Thoracic aorta (tissue), 2 donors: ENCODE data around the gene TOM1L2. TPM values are rescaled to one million over a fixed set of nuclear protein-coding genes. Genes with fewer than 3 reads are reported as not detected.

Experiments used
- ATAC-seq: fragments of 150-250 bp; one replicate; pipeline ENCODE4 v1.8.0; 2017; ENCODE audit warnings: low read depth; ENCODE audit not compliant: insufficient number of reproducible peaks, low FRiP score
- DNase-seq: peaks from one replicate; pipeline ENCODE4 v3.0.0-alpha.2; 2020; ENCODE audit warnings: low spot score
- H3K27ac ChIP-seq, 2 donors: fragments of 200-600 bp; sonication (generic); 1 replicate in 1 of 2; 2 replicates in 1 of 2; pipeline ENCODE4 v1.5.1; 2016; ENCODE audit warnings: mild to moderate bottlenecking in 2 of 2, moderate library complexity in 2 of 2
- H3K27me3 ChIP-seq: fragments of 200-600 bp; sonication (generic); replicated peaks from 2 replicates; pipeline ENCODE4 v1.6.0; 2016; ENCODE audit warnings: mild to moderate bottlenecking; ENCODE audit not compliant: insufficient read depth
- H3K36me3 ChIP-seq: fragments of 200-600 bp; sonication (generic); one replicate; pipeline ENCODE4 v1.5.1; 2016
- H3K4me1 ChIP-seq, 2 donors: fragments of 200-600 bp; sonication (generic); 1 replicate in 1 of 2; 2 replicates in 1 of 2; pipeline versions ENCODE4 v1.5.1 to v1.6.0; 2016; ENCODE audit warnings: low read depth in 2 of 2, mild to moderate bottlenecking in 1 of 2; ENCODE audit not compliant: control insufficient read depth in 1 of 2
- H3K4me3 ChIP-seq: fragments of 200-600 bp; sonication (generic); 2 replicates; pipeline ENCODE4 v1.5.1; 2016; ENCODE audit warnings: mild to moderate bottlenecking
- H3K9me3 ChIP-seq: fragments of 200-600 bp; sonication (generic); 2 replicates; pipeline ENCODE4 v1.5.1; 2016
- total RNA-seq, 2 donors: library from RNA; depleted of rRNA; stranded (reverse); fragments of >200 nt; gene quantifications; one replicate each; pipeline versions ENCODE4 v1.1.0 to v1.2.3, GENCODE V29; 2016
- TF ChIP-seq, protein P1 (sequence below): fragments of 200-600 bp; sonication (generic); IDR thresholded peaks from one replicate; pipeline ENCODE4 v1.5.1; 2019; ENCODE audit warnings: antibody characterized with exemption

TOM1L2 gene
- total RNA-seq, 2 donors from 2014 or later = 63.4 to 185 TPM

DNA sequence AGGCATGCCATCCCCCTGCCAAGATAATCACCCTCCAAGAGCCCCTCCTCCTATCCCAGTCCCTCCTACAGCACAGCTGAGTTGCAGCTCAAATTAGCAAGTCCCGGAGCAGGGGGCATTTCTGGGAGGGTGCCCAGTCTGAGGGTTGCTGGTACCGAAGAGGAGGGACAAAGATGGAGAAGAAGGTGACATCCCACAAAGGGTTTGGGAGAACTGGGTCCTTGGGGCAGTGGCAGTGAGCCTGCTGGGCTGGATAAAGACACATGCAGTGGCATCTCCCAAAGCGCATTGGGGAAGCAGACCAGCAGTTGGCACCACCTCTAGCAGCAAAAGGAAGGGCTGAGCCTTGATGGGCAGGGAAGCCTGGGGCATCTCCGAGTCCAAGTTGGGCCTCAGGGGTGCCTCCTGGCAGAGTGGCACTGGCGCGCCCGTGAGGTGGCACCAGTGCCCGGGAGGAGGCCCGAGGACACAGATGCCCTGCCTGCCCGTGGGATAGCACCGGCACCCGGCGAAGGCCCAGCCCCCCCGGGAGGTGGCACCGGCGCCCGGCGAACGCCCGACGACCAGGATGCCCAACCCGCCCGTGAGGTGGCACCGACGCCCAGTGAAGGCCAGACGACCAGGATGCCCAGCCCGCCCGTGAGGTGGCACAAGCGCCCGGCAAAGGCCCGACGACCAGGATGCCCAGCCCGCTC lies 622 bp downstream of the TOM1L2 start:
- H3K9me3 ChIP-seq = no peaks in the 10 kb centered on the region
- TF ChIP-seq, protein P1, sequence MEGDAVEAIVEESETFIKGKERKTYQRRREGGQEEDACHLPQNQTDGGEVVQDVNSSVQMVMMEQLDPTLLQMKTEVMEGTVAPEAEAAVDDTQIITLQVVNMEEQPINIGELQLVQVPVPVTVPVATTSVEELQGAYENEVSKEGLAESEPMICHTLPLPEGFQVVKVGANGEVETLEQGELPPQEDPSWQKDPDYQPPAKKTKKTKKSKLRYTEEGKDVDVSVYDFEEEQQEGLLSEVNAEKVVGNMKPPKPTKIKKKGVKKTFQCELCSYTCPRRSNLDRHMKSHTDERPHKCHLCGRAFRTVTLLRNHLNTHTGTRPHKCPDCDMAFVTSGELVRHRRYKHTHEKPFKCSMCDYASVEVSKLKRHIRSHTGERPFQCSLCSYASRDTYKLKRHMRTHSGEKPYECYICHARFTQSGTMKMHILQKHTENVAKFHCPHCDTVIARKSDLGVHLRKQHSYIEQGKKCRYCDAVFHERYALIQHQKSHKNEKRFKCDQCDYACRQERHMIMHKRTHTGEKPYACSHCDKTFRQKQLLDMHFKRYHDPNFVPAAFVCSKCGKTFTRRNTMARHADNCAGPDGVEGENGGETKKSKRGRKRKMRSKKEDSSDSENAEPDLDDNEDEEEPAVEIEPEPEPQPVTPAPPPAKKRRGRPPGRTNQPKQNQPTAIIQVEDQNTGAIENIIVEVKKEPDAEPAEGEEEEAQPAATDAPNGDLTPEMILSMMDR = no peak
- H3K36me3 ChIP-seq = no peaks in the 10 kb centered on the region
- DNase-seq (no peak), ATAC-seq (no peak)
- H3K27me3 ChIP-seq = no peaks in the 10 kb centered on the region
- H3K4me1 ChIP-seq = peaks cover 12 to 25% of the 10 kb centered on the region in 2 donors
- H3K27ac ChIP-seq = peak overlapping the region; percentile 83 to 89
- H3K4me3 ChIP-seq = peak overlapping the region; percentile 86

DNA sequence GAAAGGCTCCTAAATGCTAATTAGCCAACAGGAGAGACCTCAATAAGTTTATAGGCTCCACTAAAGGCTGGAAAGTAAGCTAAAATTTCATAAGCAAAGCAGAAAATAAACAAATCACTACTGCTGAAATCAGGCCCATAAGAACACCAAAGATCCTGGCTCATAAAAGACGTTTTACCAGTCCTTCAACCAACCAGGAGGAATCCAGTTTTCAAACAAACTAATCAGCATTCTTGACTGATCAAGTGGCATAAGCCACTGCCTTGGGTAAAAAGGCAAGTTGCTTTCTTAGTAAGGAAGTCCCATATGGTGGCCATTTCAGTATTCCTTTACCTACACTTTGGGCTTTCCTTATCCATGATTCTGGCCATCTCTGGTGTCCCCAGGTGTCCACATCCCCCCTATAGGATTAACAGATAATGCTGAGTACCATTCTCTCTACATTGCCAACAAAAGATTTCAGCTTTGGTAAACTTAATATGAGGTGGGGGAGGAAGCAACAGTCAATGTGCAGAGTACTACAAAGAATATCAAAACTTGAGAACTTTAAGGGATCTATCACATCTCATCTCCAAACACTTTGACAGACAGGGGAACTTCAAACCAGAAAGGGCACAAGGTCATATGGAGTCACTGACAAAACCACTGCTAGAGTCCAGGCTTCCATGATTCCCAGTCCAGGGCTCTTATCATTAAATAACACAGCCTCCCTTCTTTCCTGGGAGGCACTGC lies 1.3 kb downstream of the TOM1L2 start:
- Histone ChIP-seq H3K27ac (peak overlapping the region; percentile 83 to 89), H3K27me3 (no peaks in the 10 kb centered on the region), H3K9me3 (no peaks in the 10 kb centered on the region), H3K4me1 (peaks cover 12 to 25% of the 10 kb centered on the region in 2 donors), H3K4me3 (peak overlapping the region; percentile 86), H3K36me3 (no peaks in the 10 kb centered on the region)
- ATAC-seq = no peak
- TF ChIP-seq, protein P1 = no peak
- DNase-seq = no peak

DNA sequence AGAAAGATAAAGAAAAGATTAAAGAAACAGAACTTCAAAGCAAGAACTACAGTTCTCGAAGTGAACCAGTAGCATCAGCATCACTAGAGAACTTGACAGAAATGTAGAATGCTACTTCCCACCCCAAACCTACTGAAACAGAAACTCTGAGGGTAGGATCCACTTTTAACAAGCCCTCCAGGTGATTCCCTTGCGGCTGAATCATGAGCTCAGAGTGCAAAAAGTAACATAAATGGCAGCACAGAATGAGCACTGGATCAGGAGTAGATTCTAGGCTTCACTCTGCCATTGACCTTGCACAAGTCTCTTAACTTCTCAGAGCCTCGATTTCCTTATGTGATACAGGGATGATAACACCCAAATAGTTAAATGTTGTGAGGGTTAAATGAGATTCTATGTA lies 5.8 kb downstream of the TOM1L2 start:
- Histone ChIP-seq H3K27ac (no peak overlapping the region), H3K4me1 (peaks cover 7 to 18% of the 10 kb centered on the region in 2 donors), H3K4me3 (no peak overlapping the region), H3K9me3 (no peaks in the 10 kb centered on the region), H3K36me3 (no peaks in the 10 kb centered on the region), H3K27me3 (no peaks in the 10 kb centered on the region)
- TF ChIP-seq, protein P1 = no peak
- DNase-seq (no peak), ATAC-seq (no peak)

DNA sequence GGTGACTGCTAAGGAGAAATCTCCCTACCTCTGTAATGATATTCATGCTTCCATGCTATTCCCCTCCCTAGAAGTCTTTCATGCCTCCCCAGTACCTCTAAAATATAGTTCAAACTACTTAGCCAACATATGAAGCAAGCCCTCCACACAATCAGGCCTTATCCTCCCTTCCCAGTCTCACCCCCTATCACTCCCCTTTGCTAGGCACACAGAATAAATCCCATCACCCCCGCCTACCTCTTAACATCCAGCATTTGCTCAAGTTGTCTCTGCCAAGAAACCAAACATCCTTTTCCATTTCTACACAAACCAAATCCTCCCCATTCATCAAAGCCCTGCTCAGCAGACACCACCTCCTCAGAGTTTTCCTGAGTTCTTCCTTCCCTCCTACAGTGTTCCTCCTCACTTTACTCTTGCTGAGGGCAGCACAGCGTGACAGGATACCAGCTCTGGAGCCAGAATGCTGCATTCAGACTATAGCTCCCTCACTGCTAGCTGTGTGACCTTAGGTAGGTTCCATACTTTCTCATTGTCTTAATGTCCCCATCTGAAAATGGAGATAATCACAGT lies 7.0 kb downstream of the TOM1L2 start:
- no peak for DNase-seq
- H3K4me1 ChIP-seq = peaks cover 3 to 10% of the 10 kb centered on the region in 2 donors
- no peaks in the 10 kb centered on the region for H3K9me3 ChIP-seq
- ATAC-seq = no peak
- no peak overlapping the region for H3K4me3 ChIP-seq
- TF ChIP-seq, protein P1 = no peak
- H3K27me3 ChIP-seq = no peaks in the 10 kb centered on the region
- no peaks in the 10 kb centered on the region for H3K36me3 ChIP-seq
- H3K27ac ChIP-seq = no peak overlapping the region

DNA sequence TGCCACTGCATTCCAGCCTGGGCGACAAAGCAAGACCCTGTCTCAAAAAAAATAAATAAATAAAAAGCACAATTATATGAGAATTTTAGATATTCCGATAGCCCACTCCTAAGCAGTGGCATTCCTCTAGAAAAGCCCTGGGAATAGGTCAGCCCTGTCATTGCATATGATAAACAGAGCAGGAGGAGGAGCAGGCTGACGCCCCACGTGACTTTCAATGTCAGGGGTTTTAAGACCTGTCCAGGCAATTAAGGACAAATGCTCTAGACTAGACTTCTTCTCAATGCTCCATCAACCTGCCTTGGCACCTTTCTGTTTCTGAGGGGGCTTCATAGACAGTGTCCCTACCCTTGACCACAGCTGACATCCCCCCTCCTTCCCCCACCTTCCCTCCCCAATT lies 7.5 kb downstream of the TOM1L2 start:
- no peak for DNase-seq
- peaks cover 4 to 7% of the 10 kb centered on the region in 2 donors for H3K4me1 ChIP-seq
- no peaks in the 10 kb centered on the region for H3K27me3 ChIP-seq
- no peak overlapping the region for H3K4me3 ChIP-seq
- no peak for ATAC-seq
- H3K36me3 ChIP-seq = no peaks in the 10 kb centered on the region
- no peaks in the 10 kb centered on the region for H3K9me3 ChIP-seq
- TF ChIP-seq, protein P1 = no peak
- H3K27ac ChIP-seq = no peak overlapping the region
